A673 (cell line): ENCODE measurements around the gene SACM1L. TPM values are rescaled to one million over a fixed set of nuclear protein-coding genes. Genes with fewer than 3 reads are reported as not detected.

Source experiments
- BruUV-seq: library from RNA; stranded (reverse); fragments of 400-500 nt; replicated peaks from 2 replicates; lab custom pipeline; 2021; lab: Mats Ljungman, UMichigan
- CTCF ChIA-PET: fragments of 300-600 bp; sonication (Branson Sonifier 250); formaldehyde crosslinking; loops from one replicate; lab custom pipeline; 2022; ENCODE audit warnings: antibody characterized with exemption; lab: Charles Lee
- POLR2A ChIA-PET: fragments of 300-600 bp; sonication (Branson Sonifier 250); formaldehyde crosslinking; loops from one replicate; lab custom pipeline; 2022; ENCODE audit warnings: antibody characterized with exemption; ENCODE audit not compliant: low non-redundant PET; lab: Charles Lee
- DNase-seq: peaks from one replicate; pipeline ENCODE4 v3.0.0-alpha.2; 2015; ENCODE audit warnings: low spot score
- H3K27ac ChIP-seq: fragments of 200-600 bp; sonication (generic); 2 replicates; pipeline ENCODE4 v1.5.1; 2016; ENCODE audit warnings: mixed run types, low read depth, mild to moderate bottlenecking, mixed read lengths, antibody characterized with exemption, low read length; ENCODE audit not compliant: poor library complexity, severe bottlenecking
- H3K27me3 ChIP-seq: fragments of 200-600 bp; sonication (generic); replicated peaks from 2 replicates; pipeline ENCODE4 v1.6.1; 2017; ENCODE audit warnings: mixed run types, low read depth, mild to moderate bottlenecking, mixed read lengths, antibody characterized with exemption, low read length; ENCODE audit not compliant: insufficient read depth, poor library complexity
- H3K36me3 ChIP-seq: fragments of 200-600 bp; sonication (generic); 2 replicates; pipeline ENCODE4 v1.6.1; 2016; ENCODE audit warnings: mixed run types, mild to moderate bottlenecking, mixed read lengths, antibody characterized with exemption, low read length; ENCODE audit not compliant: insufficient read depth, poor library complexity, severe bottlenecking
- H3K4me1 ChIP-seq: fragments of 200-600 bp; sonication (generic); 2 replicates; pipeline ENCODE4 v1.6.1; 2017; ENCODE audit warnings: mixed run types, mild to moderate bottlenecking, mixed read lengths, antibody characterized with exemption, low read length; ENCODE audit not compliant: insufficient read depth, poor library complexity, severe bottlenecking
- H3K4me3 ChIP-seq: fragments of 200-600 bp; sonication (generic); 2 replicates; pipeline ENCODE4 v1.5.1; 2016; ENCODE audit warnings: low read depth, mixed run types, mild to moderate bottlenecking, mixed read lengths, low read length; ENCODE audit not compliant: poor library complexity, severe bottlenecking
- H3K9me3 ChIP-seq: fragments of 200-600 bp; sonication (generic); 2 replicates; pipeline ENCODE4 v1.6.1; 2016; ENCODE audit warnings: mixed run types, low read depth, mild to moderate bottlenecking, mixed read lengths, antibody characterized with exemption, low read length; ENCODE audit not compliant: poor library complexity, severe bottlenecking
- EZH2 ChIP-seq: fragments of 200-600 bp; sonication (generic); IDR thresholded peaks from 2 replicates; pipeline ENCODE4 v1.6.1; 2017; ENCODE audit warnings: borderline replicate concordance, low read depth, mild to moderate bottlenecking, mixed read lengths, antibody characterized with exemption, low read length; ENCODE audit not compliant: poor library complexity, severe bottlenecking
- intact Hi-C: fragments of 100-400 bp; cut with micrococcal nuclease; formaldehyde crosslinking; loops from one replicate; pipeline ENCODE4 v1.10.0; 2022; ENCODE audit not compliant: unreplicated experiment
- total RNA-seq: library from RNA; stranded (reverse); gene quantifications from 2 replicates; pipeline ENCODE4 v1.2.3, GENCODE V29; 2021
- TF ChIP-seq, protein P1 (sequence below): fragments of 300-800, 200-600 bp; sonication (generic); conservative IDR thresholded peaks from 2 replicates; pipeline ENCODE4 v1.5.1; 2017; ENCODE audit warnings: low read depth, mild to moderate bottlenecking, antibody characterized with exemption, low read length, moderate library complexity, mixed read lengths

The SACM1L gene
- total RNA-seq, 1 experiment from 2014 or later: 32.8 TPM

GRCh38 chr3:45794660-45795059, 105.5 kb downstream of the SACM1L start:
- POLR2A ChIA-PET: no interaction called here
- CTCF ChIA-PET: no interaction called here
- Histone ChIP-seq H3K27me3 (peaks cover 29% of the 10 kb centered on the region), H3K27ac (no peak overlapping the region), H3K9me3 (no peaks in the 10 kb centered on the region), H3K4me1 (no peaks in the 10 kb centered on the region), H3K4me3 (no peak overlapping the region), H3K36me3 (no peaks in the 10 kb centered on the region)
- no peak for TF ChIP-seq EZH2
- TF ChIP-seq, protein P1, sequence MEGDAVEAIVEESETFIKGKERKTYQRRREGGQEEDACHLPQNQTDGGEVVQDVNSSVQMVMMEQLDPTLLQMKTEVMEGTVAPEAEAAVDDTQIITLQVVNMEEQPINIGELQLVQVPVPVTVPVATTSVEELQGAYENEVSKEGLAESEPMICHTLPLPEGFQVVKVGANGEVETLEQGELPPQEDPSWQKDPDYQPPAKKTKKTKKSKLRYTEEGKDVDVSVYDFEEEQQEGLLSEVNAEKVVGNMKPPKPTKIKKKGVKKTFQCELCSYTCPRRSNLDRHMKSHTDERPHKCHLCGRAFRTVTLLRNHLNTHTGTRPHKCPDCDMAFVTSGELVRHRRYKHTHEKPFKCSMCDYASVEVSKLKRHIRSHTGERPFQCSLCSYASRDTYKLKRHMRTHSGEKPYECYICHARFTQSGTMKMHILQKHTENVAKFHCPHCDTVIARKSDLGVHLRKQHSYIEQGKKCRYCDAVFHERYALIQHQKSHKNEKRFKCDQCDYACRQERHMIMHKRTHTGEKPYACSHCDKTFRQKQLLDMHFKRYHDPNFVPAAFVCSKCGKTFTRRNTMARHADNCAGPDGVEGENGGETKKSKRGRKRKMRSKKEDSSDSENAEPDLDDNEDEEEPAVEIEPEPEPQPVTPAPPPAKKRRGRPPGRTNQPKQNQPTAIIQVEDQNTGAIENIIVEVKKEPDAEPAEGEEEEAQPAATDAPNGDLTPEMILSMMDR: no peak
- BruUV-seq: no TSS peak
- intact Hi-C loops: no loop called here
- DNase-seq: no peak

Other genes with a start within 250 kb of the SACM1L start
- 18.5 and 20.7 TPM in 2 replicates for gene LIMD1, start 94.6 kb upstream of the SACM1L start, total RNA-seq
- not detected in 2 replicates for gene SLC6A20, start 107.1 kb downstream of the SACM1L start, total RNA-seq
- gene LZTFL1, start 152.7 kb downstream of the SACM1L start, total RNA-seq: 9.5 and 10.6 TPM in 2 replicates
- not detected in 2 replicates for gene CCR9, start 197.1 kb downstream of the SACM1L start, total RNA-seq